B cell (primary cell): Measurements from ENCODE around the gene OCA2. TPM values are rescaled to one million over a fixed set of nuclear protein-coding genes. Genes with fewer than 3 reads are reported as not detected.

Source experiments
- ATAC-seq: fragments of 200-7000 bp; cut with Tn5 transposase; one replicate; pipeline ENCODE4 v1.10.0; 2021; ENCODE audit warnings: low read depth, mild to moderate bottlenecking, moderate number of reproducible peaks, moderate library complexity
- CTCF ChIA-PET: fragments of 350-600 bp; sonication (Branson Sonifier 250); formaldehyde crosslinking; loops from one replicate; lab custom pipeline; 2021; ENCODE audit warnings: antibody characterized with exemption, inconsistent platforms; lab: Charles Lee
- POLR2A ChIA-PET: fragments of 350-600 bp; sonication (Branson Sonifier 250); formaldehyde crosslinking; loops from one replicate; lab custom pipeline; 2021; ENCODE audit warnings: antibody characterized with exemption; lab: Charles Lee
- DNase-seq: peaks from one replicate; pipeline ENCODE4 v3.0.0; 2013
- H2AFZ ChIP-seq: 2 replicates; pipeline ENCODE4 v1.6.1; 2012; ENCODE audit warnings: mild to moderate bottlenecking, low read depth, low read length; ENCODE audit not compliant: insufficient read depth, poor library complexity, severe bottlenecking
- H3K27ac ChIP-seq, 2 donors: 1 replicate in 1 of 2; 2 replicates in 1 of 2; pipeline ENCODE4 v1.5.1; 2012 to 2013; ENCODE audit warnings: low read length in 2 of 2, mild to moderate bottlenecking in 2 of 2, moderate library complexity in 1 of 2
- H3K27me3 ChIP-seq, 4 experiments: fragments of 200-600 bp in 1 of 4; sonication (generic) in 1 of 4; replicated peaks in 1 of 4; 1 replicate in 2 of 4; 2 replicates in 2 of 4; pipeline versions ENCODE4 v1.6.1 to v1.7.0; 2013 to 2016; ENCODE audit warnings: low read length in 3 of 4, mild to moderate bottlenecking in 2 of 4, mixed read lengths in 1 of 4, moderate library complexity in 1 of 4; ENCODE audit not compliant: insufficient read depth in 4 of 4, control insufficient read depth in 3 of 4; ENCODE audit errors: control extremely low read depth in 1 of 4
- H3K36me3 ChIP-seq, 2 experiments: replicated peaks in 1 of 2; 1 replicate in 1 of 2; 2 replicates in 1 of 2; pipeline versions ENCODE4 v1.6.1 to v1.7.1; 2013; ENCODE audit warnings: low read length in 1 of 2; ENCODE audit not compliant: insufficient read depth in 2 of 2, control insufficient read depth in 1 of 2; ENCODE audit errors: control extremely low read depth in 1 of 2, extremely low read depth in 1 of 2
- H3K4me1 ChIP-seq, 2 donors: fragments of 200-600 bp in 1 of 2; sonication (generic) in 1 of 2; 1 replicate in 1 of 2; 2 replicates in 1 of 2; pipeline versions ENCODE4 v1.5.1 to v1.6.1; 2013 to 2017; ENCODE audit warnings: low read length in 2 of 2; ENCODE audit not compliant: control insufficient read depth in 2 of 2, insufficient read depth in 2 of 2
- H3K4me2 ChIP-seq: replicated peaks from 2 replicates; pipeline ENCODE3; 2012; ENCODE audit warnings: mild to moderate bottlenecking, low read depth, low read length; ENCODE audit not compliant: poor library complexity, severe bottlenecking
- H3K4me3 ChIP-seq, 5 experiments: fragments of 200-600 bp in 1 of 5; sonication (generic) in 1 of 5; 1 replicate in 3 of 5; 2 replicates in 2 of 5; pipeline versions ENCODE4 v1.5.1 to v1.7.0; 2011 to 2016; ENCODE audit warnings: low read length in 4 of 5, mild to moderate bottlenecking in 4 of 5, low read depth in 2 of 5, control low read depth in 1 of 5, moderate library complexity in 1 of 5; ENCODE audit not compliant: insufficient read depth in 1 of 5; ENCODE audit errors: control extremely low read depth in 1 of 5, extremely low read depth in 1 of 5
- H3K79me2 ChIP-seq: fragments of 200-600 bp; sonication (generic); one replicate; pipeline ENCODE4 v1.6.0; 2016; ENCODE audit warnings: low read length; ENCODE audit not compliant: control insufficient read depth, insufficient read depth
- H3K9ac ChIP-seq: fragments of 200-600 bp; sonication (generic); 2 replicates; pipeline ENCODE4 v1.6.1; 2017; ENCODE audit warnings: mild to moderate bottlenecking, low read length, moderate library complexity
- H3K9me3 ChIP-seq, 3 donors: one replicate each; pipeline versions ENCODE4 v1.6.1 to v1.7.1; 2013; ENCODE audit warnings: low read length in 2 of 3; ENCODE audit not compliant: control insufficient read depth in 2 of 3, insufficient read depth in 1 of 3; ENCODE audit errors: control extremely low read depth in 1 of 3
- H4K20me1 ChIP-seq: 2 replicates; pipeline ENCODE4 v1.6.0; 2012; ENCODE audit warnings: mild to moderate bottlenecking, low read length; ENCODE audit not compliant: insufficient read depth, control insufficient read depth, poor library complexity, severe bottlenecking
- H3K27ac Mint-ChIP-seq: one replicate; pipeline ENCODE4 v1.8.0; 2021; ENCODE audit warnings: mixed read lengths
- H3K27me3 Mint-ChIP-seq: one replicate; pipeline ENCODE4 v1.8.0; 2021; ENCODE audit warnings: mixed read lengths
- H3K4me1 Mint-ChIP-seq: one replicate; pipeline ENCODE4 v1.8.0; 2021; ENCODE audit warnings: mixed read lengths
- H3K4me3 Mint-ChIP-seq: one replicate; pipeline ENCODE4 v1.8.0; 2021; ENCODE audit warnings: mixed read lengths
- H3K9me3 Mint-ChIP-seq: one replicate; pipeline ENCODE4 v1.8.0; 2022; ENCODE audit warnings: mixed read lengths; ENCODE audit not compliant: insufficient read depth
- EZH2 ChIP-seq: IDR thresholded peaks from 2 replicates; pipeline ENCODE4 v1.6.1; 2012; ENCODE audit warnings: borderline replicate concordance, low read depth, mild to moderate bottlenecking, moderate library complexity, low read length; ENCODE audit not compliant: insufficient read depth, poor library complexity, severe bottlenecking
- WGBS: methylation state at CpG from one replicate; pipeline ENCODE4 v1.1.5; 2013; ENCODE audit warnings: missing lambda C conversion rate; ENCODE audit not compliant: insufficient coverage; 5-methylcytosine and 5-hydroxymethylcytosine counted together
- intact Hi-C: fragments of 100-400 bp; cut with micrococcal nuclease; formaldehyde crosslinking; loops from one replicate; pipeline ENCODE4 v1.10.0; 2022
- polyA plus RNA-seq: library from polyadenylated mRNA; depleted of rRNA; stranded (reverse); fragments of >200 nt; gene quantifications from 2 replicates; pipeline ENCODE4 v1.2.3, GENCODE V29; 2012
- total RNA-seq, 2 donors: library from RNA; stranded (reverse); fragments of 120-200 nt in 1 of 2; gene quantifications; 1 replicate in 1 of 2; 2 replicates in 1 of 2; pipeline versions ENCODE4 v1.2.3 to v1.2.4, GENCODE V29; 2013 to 2022
- TF ChIP-seq, protein P1 (sequence below): fragments of 200-600 bp; IDR thresholded peaks from one replicate; pipeline ENCODE4 v1.8.0; 2022; ENCODE audit warnings: antibody characterized with exemption, mild to moderate bottlenecking

Gene OCA2
- total and polyA plus RNA-seq, 2 donors (not counting 1 experiment from before 2014, with no cell fraction given): 0.12 TPM; not detected in 1

DNA sequence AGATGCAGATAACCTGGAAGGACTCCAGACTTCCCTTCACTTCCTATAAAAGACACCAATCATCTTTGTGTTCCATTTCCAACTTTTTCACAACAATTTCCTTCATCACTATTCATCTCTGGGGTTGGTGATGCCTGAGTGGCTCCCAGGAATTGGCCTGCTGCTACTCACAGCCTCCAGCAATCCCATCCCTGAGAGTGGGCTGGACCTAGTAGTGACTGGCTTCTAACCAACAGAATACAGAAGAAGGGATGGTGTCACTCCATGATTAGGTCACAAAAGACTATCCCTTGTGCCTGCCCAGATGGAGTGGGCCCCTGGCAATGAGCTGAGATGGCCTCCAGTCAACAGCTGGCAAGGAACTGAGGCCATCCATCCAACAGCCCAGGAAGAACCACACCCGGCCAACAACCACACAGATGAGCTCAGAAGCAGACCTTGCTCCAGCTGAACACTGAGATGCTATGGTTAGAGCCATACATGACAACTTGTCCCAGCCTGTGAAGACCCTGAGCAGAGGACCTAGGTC is 20.9 kb downstream of the OCA2 start:
- no peaks in the 10 kb centered on the region for H3K4me1 ChIP-seq
- no peaks in the 10 kb centered on the region for H3K27me3 ChIP-seq
- TF ChIP-seq, protein P1, sequence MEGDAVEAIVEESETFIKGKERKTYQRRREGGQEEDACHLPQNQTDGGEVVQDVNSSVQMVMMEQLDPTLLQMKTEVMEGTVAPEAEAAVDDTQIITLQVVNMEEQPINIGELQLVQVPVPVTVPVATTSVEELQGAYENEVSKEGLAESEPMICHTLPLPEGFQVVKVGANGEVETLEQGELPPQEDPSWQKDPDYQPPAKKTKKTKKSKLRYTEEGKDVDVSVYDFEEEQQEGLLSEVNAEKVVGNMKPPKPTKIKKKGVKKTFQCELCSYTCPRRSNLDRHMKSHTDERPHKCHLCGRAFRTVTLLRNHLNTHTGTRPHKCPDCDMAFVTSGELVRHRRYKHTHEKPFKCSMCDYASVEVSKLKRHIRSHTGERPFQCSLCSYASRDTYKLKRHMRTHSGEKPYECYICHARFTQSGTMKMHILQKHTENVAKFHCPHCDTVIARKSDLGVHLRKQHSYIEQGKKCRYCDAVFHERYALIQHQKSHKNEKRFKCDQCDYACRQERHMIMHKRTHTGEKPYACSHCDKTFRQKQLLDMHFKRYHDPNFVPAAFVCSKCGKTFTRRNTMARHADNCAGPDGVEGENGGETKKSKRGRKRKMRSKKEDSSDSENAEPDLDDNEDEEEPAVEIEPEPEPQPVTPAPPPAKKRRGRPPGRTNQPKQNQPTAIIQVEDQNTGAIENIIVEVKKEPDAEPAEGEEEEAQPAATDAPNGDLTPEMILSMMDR: no peak
- TF ChIP-seq EZH2: no peak
- POLR2A ChIA-PET: no interaction called here
- CTCF ChIA-PET: interaction anchor here (1.0 kb wide), 1 partner anchor 13 kb away, joined by 4 read pairs; no protein-coding TSS in a partner anchor
- no peak overlapping the region for H2AFZ ChIP-seq
- no peak overlapping the region for H3K4me3 ChIP-seq
- H3K4me3 Mint-ChIP-seq: no peak overlapping the region
- DNase-seq (no peak), ATAC-seq (no peak)
- 100% methylated on average over 1 of the region's 1 CpG for WGBS
- H3K27me3 Mint-ChIP-seq: peaks cover 16% of the 10 kb centered on the region
- H3K9me3 ChIP-seq: no peaks in the 10 kb centered on the region
- no peaks in the 10 kb centered on the region for H3K36me3 ChIP-seq
- intact Hi-C loops: no loop called here
- H4K20me1 ChIP-seq: no peaks in the 10 kb centered on the region
- H3K27ac ChIP-seq: no peak overlapping the region
- no peak overlapping the region for H3K27ac Mint-ChIP-seq
- no peaks in the 10 kb centered on the region for H3K4me1 Mint-ChIP-seq
- no peak overlapping the region for H3K4me2 ChIP-seq
- no peak overlapping the region for H3K9ac ChIP-seq
- no peaks in the 10 kb centered on the region for H3K79me2 ChIP-seq
- no peaks in the 10 kb centered on the region for H3K9me3 Mint-ChIP-seq

DNA sequence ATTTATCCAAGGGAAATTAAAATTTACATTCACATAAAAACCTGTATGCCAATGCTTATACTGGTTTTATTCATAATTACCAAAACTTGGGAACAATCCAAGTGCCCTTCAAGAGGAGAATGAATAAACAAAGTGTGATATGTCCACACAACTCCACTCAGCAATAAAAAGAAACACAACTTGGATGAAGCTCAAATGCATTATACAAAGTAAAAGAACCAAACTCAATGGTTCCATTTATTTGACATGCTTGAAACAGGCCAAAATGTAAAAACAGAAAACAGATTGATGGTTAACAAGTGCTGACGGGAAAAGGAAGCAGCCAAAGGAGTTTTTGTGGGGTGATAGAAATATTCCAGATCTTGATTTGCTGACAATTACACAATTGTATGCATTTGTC is 23.5 kb downstream of the OCA2 start:
- intact Hi-C loops: no loop called here
- Mint-ChIP-seq H3K4me3 (no peak overlapping the region), H3K27me3 (peaks cover 15% of the 10 kb centered on the region), H3K4me1 (no peaks in the 10 kb centered on the region), H3K9me3 (no peaks in the 10 kb centered on the region), H3K27ac (no peak overlapping the region)
- TF ChIP-seq, protein P1: no peak
- Histone ChIP-seq H3K9me3 (peaks cover 0 to 4% (median 0%) of the 10 kb centered on the region in 3 donors), H3K4me3 (no peak overlapping the region), H3K79me2 (no peaks in the 10 kb centered on the region), H3K36me3 (no peaks in the 10 kb centered on the region), H3K27ac (no peak overlapping the region), H2AFZ (no peak overlapping the region), H4K20me1 (no peaks in the 10 kb centered on the region), H3K4me2 (no peak overlapping the region), H3K27me3 (no peaks in the 10 kb centered on the region), H3K4me1 (no peaks in the 10 kb centered on the region), H3K9ac (no peak overlapping the region)
- DNase-seq (no peak), ATAC-seq (no peak)
- ChIA-PET CTCF (no interaction called here), POLR2A (no interaction called here)
- no CpG with 5 or more reads among the region's 1 CpG for WGBS
